Skeletal muscle tissue (tissue), 4 donors: ENCODE data around the gene PIM1. TPM values are rescaled to one million over a fixed set of nuclear protein-coding genes. Genes with fewer than 3 reads are reported as not detected.

Experiments used
- H3K27ac ChIP-seq: one replicate; pipeline ENCODE4 v1.7.0; 2013; ENCODE audit warnings: mild to moderate bottlenecking, low read depth, low read length, inconsistent platforms
- H3K27me3 ChIP-seq, 3 donors: one replicate each; pipeline ENCODE4 v1.7.0; 2013; ENCODE audit warnings: low read length in 3 of 3; ENCODE audit not compliant: control insufficient read depth in 3 of 3, insufficient read depth in 3 of 3
- H3K36me3 ChIP-seq, 3 donors: one replicate each; pipeline ENCODE4 v1.7.0; 2013; ENCODE audit warnings: low read length in 3 of 3; ENCODE audit not compliant: control insufficient read depth in 3 of 3, insufficient read depth in 3 of 3
- H3K4me1 ChIP-seq, 3 donors: one replicate each; pipeline ENCODE4 v1.7.0; 2013; ENCODE audit warnings: low read length in 3 of 3, mild to moderate bottlenecking in 3 of 3; ENCODE audit not compliant: control insufficient read depth in 3 of 3, insufficient read depth in 3 of 3
- H3K4me3 ChIP-seq, 3 donors: one replicate each; pipeline ENCODE4 v1.7.0; 2013; ENCODE audit warnings: low read length in 3 of 3
- H3K9ac ChIP-seq, 3 donors: one replicate each; pipeline ENCODE4 v1.7.0; 2013; ENCODE audit warnings: low read length in 3 of 3, mild to moderate bottlenecking in 3 of 3, moderate library complexity in 2 of 3, low read depth in 1 of 3
- H3K9me3 ChIP-seq, 3 donors: one replicate each; pipeline ENCODE4 v1.7.0; 2013; ENCODE audit warnings: low read length in 3 of 3; ENCODE audit not compliant: control insufficient read depth in 3 of 3
- total RNA-seq: library from RNA; depleted of rRNA; stranded (reverse); fragments of >200 nt; gene quantifications from one replicate; pipeline ENCODE4 v1.2.3, GENCODE V29; 2014
- donor health status: Osteomylitis.

Gene PIM1
- total RNA-seq, 1 donor from 2014 or later: 20.4 TPM

GRCh38 chr6:37170273-37171200 lies 585 bp downstream of the PIM1 start:
- peak overlapping the region; percentile 96 for H3K27ac ChIP-seq
- H3K27me3 ChIP-seq: no peaks in the 10 kb centered on the region
- H3K36me3 ChIP-seq: peaks cover 27 to 31% (median 30%) of the 10 kb centered on the region in 3 donors
- no peaks in the 10 kb centered on the region for H3K9me3 ChIP-seq
- H3K4me1 ChIP-seq: peaks cover 11 to 42% (median 23%) of the 10 kb centered on the region in 3 donors
- H3K4me3 ChIP-seq: peak overlapping the region; percentile 83 to 94 (median 91)
- H3K9ac ChIP-seq: peak overlapping the region; percentile 95 to 98 (median 97)

DNA sequence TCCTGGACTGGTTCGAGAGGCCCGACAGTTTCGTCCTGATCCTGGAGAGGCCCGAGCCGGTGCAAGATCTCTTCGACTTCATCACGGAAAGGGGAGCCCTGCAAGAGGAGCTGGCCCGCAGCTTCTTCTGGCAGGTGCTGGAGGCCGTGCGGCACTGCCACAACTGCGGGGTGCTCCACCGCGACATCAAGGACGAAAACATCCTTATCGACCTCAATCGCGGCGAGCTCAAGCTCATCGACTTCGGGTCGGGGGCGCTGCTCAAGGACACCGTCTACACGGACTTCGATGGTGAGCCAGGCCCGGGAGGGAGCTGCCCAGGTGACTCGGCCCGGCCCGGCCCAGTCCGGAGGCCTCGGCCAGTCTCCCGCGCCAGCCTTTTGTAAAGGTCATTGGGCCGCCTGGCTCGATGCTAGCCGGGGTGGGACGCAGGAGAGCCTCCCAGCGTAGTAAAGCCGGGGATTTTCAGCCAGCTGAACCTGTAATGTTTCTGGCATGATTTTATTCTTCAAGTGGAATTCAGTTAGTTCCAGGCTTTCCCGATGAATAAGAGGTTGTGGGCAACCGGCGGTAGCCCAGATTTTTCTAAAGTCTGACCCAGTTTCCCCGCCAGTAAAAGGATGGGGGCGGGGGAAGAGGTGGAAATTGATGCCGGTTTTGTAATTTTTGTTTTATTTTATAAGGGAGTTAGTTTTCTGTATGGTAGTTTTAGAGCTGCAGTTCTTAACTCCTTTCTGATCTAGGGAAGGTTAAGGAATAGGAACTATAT lies 1.4 kb downstream of the PIM1 start:
- Histone ChIP-seq H3K27me3 (no peaks in the 10 kb centered on the region), H3K4me1 (peaks cover 11 to 42% (median 23%) of the 10 kb centered on the region in 3 donors), H3K4me3 (peak overlapping the region; percentile 83 to 94 (median 91)), H3K27ac (peak overlapping the region; percentile 96), H3K9ac (peak overlapping the region; percentile 95 to 98 (median 97)), H3K9me3 (no peaks in the 10 kb centered on the region), H3K36me3 (peaks cover 27 to 31% (median 30%) of the 10 kb centered on the region in 3 donors)

- no peaks in the 10 kb centered on the region for H3K27me3 ChIP-seq
- H3K36me3 ChIP-seq: peaks cover 27 to 31% (median 30%) of the 10 kb centered on the region in 3 donors
- peak overlapping the region; percentile 95 to 98 (median 97) for H3K9ac ChIP-seq
- no peaks in the 10 kb centered on the region for H3K9me3 ChIP-seq
- H3K4me1 ChIP-seq: peaks cover 11 to 42% (median 23%) of the 10 kb centered on the region in 3 donors
- H3K27ac ChIP-seq: peak overlapping the region; percentile 96
- peak overlapping the region; percentile 83 to 94 (median 91) for H3K4me3 ChIP-seq
Measured at GRCh38 chr6:37171970-37172812, 2.2 kb downstream of the PIM1 start.

- H3K9ac ChIP-seq: peak overlapping the region in 2 of 3 donors; percentile 17 to 98
- H3K36me3 ChIP-seq: peaks cover 27 to 31% (median 30%) of the 10 kb centered on the region in 3 donors
- no peaks in the 10 kb centered on the region for H3K27me3 ChIP-seq
- H3K27ac ChIP-seq: peak overlapping the region; percentile 96
- peaks cover 11 to 42% (median 23%) of the 10 kb centered on the region in 3 donors for H3K4me1 ChIP-seq
- H3K4me3 ChIP-seq: peak overlapping the region in 1 of 3 donors; percentile 94
- H3K9me3 ChIP-seq: no peaks in the 10 kb centered on the region
Measured at GRCh38 chr6:37172912-37173492, 3.0 kb downstream of the PIM1 start.

DNA sequence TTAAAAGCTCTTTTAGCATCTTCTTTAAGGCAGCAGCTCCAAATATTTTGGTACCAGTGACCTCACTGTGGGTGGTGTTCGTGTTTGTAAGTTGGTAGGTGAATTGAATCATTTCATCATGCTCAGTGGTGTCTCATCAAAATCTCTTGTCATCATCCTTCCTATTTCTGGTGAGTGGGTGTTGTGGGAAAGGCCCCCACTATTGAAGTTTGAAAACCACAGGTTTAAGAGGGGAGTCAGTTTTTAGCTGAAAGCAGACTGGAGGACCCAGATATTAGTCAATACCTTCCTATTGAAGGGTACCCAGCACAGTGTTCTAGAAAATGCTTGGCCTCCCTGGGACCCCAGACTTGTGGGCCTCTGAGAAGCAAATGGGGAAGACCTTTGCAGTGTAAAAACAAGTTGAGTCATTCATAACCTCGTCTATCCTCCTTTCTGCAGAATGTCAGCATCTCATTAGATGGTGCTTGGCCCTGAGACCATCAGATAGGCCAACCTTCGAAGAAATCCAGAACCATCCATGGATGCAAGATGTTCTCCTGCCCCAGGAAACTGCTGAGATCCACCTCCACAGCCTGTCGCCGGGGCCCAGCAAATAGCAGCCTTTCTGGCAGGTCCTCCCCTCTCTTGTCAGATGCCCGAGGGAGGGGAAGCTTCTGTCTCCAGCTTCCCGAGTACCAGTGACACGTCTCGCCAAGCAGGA lies 3.7 kb downstream of the PIM1 start:
- peak overlapping the region in 1 of 3 donors; percentile 94 for H3K4me3 ChIP-seq
- H3K9ac ChIP-seq: peak overlapping the region in 1 of 3 donors; percentile 17
- H3K4me1 ChIP-seq: peaks cover 11 to 39% (median 21%) of the 10 kb centered on the region in 3 donors
- H3K27me3 ChIP-seq: no peaks in the 10 kb centered on the region
- peaks cover 27 to 31% (median 30%) of the 10 kb centered on the region in 3 donors for H3K36me3 ChIP-seq
- H3K9me3 ChIP-seq: no peaks in the 10 kb centered on the region
- H3K27ac ChIP-seq: peak overlapping the region; percentile 96

DNA sequence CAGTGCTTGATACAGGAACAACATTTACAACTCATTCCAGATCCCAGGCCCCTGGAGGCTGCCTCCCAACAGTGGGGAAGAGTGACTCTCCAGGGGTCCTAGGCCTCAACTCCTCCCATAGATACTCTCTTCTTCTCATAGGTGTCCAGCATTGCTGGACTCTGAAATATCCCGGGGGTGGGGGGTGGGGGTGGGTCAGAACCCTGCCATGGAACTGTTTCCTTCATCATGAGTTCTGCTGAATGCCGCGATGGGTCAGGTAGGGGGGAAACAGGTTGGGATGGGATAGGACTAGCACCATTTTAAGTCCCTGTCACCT lies 4.2 kb downstream of the PIM1 start:
- H3K27me3 ChIP-seq: no peaks in the 10 kb centered on the region
- H3K4me1 ChIP-seq: peaks cover 11 to 35% (median 17%) of the 10 kb centered on the region in 3 donors
- no peak overlapping the region for H3K27ac ChIP-seq
- H3K36me3 ChIP-seq: peaks cover 27 to 31% (median 30%) of the 10 kb centered on the region in 3 donors
- H3K9ac ChIP-seq: peak overlapping the region in 1 of 3 donors; percentile 2
- H3K4me3 ChIP-seq: no peak overlapping the region
- H3K9me3 ChIP-seq: no peaks in the 10 kb centered on the region

DNA sequence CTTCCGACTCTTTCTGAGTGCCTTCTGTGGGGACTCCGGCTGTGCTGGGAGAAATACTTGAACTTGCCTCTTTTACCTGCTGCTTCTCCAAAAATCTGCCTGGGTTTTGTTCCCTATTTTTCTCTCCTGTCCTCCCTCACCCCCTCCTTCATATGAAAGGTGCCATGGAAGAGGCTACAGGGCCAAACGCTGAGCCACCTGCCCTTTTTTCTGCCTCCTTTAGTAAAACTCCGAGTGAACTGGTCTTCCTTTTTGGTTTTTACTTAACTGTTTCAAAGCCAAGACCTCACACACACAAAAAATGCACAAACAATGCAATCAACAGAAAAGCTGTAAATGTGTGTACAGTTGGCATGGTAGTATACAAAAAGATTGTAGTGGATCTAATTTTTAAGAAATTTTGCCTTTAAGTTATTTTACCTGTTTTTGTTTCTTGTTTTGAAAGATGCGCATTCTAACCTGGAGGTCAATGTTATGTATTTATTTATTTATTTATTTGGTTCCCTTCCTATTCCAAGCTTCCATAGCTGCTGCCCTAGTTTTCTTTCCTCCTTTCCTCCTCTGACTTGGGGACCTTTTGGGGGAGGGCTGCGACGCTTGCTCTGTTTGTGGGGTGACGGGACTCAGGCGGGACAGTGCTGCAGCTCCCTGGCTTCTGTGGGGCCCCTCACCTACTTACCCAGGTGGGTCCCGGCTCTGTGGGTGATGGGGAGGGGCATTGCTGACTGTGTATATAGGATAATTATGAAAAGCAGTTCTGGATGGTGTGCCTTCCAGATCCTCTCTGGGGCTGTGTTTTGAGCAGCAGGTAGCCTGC lies 4.8 kb downstream of the PIM1 start:
- Histone ChIP-seq H3K36me3 (peaks cover 27 to 31% (median 30%) of the 10 kb centered on the region in 3 donors), H3K27ac (no peak overlapping the region), H3K27me3 (no peaks in the 10 kb centered on the region), H3K4me3 (no peak overlapping the region), H3K9ac (peak overlapping the region in 1 of 3 donors; percentile 2), H3K9me3 (no peaks in the 10 kb centered on the region), H3K4me1 (peaks cover 11 to 35% (median 17%) of the 10 kb centered on the region in 3 donors)
